HG03097 (cell line): ENCODE results near the gene MRPS10.

Source experiments
- ATAC-seq: cut with Tn5 transposase; IDR thresholded peaks from one replicate; pipeline ENCODE4 v1.9.1; 2021; ENCODE audit not compliant: unreplicated experiment, low FRiP score

Gene MRPS10

DNA sequence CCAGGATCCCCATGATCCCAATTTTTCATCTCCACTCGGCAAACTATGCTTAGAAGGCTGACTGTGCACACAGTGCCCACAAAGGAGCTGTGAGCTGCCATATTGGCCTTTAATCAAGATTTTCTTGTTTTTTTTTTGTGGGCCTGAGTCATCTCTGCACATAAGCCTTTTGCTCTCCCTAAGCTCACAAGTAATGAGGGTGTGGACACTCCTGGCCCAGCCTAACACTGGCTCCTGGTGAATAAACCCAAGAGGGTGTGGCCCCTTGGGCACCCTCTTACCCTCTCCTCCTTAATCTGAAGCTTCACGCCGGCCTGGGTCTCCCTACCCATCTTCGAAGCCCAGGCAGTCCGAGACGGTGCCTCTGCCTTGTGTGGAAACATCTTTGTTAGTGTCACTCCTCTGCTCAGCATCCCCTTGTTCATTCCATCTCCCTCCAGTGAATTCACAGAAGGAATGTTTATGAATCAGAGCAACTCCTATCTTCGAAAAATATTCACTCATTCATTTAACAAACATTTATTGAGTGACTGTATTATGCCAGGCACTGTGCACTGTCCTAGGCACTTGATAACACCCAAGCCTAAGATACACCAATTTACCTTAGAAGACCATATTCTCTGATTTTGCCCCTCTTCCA is 22.2 kb upstream of the MRPS10 start:
- ATAC-seq = no peak

DNA sequence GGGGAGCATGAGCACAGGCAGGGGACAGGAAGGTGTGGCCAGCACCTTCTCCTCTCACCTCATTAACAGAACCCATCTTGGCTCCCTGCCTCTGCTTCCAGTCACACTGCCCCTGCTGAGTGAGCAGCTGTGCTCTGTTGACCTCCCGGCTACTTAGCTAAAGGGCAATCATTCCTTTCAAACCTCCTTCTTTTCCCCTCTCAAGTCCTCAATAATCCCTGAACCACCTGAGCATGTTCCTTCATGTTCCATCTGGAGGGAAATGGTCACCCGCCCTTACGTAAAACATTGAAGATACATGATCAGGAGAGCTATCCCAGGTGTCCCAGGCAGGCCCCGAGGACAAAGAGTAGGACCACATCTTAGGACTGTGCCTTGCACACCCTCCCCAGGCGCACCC is 21.7 kb upstream of the MRPS10 start:
- ATAC-seq = no peak

DNA sequence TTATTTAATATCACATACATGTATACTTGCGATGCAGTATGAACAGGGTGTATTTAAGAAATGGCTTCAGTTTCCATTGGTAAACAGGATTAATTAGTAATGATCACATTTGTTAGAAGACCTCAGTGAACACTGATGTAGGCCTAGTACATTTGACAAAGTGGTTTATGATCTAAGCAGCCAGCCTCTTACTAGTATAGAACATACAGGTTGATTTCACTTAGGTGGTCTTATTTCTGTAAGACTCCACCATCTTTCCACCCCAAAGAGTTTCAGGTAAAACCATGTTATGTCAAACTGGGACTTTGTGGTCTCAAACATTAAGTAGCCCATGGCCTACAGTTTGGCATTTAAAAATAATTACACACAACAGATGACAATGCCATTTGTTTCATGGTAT is 20.2 kb upstream of the MRPS10 start:
- no peak for ATAC-seq

- ATAC-seq = no peak
Measured at GRCh38 chr6:42236682-42237473, 19.2 kb upstream of the MRPS10 start.

DNA sequence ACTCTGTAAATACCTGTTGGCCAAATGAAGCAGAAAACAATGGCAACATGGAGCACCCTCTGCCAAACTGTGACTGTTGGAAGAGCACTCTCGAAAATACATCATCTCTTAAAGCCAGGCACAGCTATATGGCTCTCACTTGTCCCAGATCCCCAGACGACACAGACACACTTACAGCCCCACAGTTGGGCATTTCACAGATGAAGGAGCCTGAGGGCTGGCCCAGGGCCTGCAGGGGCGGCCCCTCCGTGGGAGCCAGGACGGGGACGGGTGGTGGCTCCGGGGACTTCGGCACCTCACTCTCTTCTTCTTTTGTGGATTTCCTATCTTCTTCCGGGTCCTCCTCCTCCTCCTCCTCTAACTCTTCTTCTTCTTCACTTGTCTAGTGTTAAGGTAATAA is 18.4 kb upstream of the MRPS10 start:
- ATAC-seq = no peak

- no peak for ATAC-seq
Measured at GRCh38 chr6:42232035-42232434, 14.4 kb upstream of the MRPS10 start.

GRCh38 chr6:42230345-42231321 is 13.0 kb upstream of the MRPS10 start:
- ATAC-seq = no peak

DNA sequence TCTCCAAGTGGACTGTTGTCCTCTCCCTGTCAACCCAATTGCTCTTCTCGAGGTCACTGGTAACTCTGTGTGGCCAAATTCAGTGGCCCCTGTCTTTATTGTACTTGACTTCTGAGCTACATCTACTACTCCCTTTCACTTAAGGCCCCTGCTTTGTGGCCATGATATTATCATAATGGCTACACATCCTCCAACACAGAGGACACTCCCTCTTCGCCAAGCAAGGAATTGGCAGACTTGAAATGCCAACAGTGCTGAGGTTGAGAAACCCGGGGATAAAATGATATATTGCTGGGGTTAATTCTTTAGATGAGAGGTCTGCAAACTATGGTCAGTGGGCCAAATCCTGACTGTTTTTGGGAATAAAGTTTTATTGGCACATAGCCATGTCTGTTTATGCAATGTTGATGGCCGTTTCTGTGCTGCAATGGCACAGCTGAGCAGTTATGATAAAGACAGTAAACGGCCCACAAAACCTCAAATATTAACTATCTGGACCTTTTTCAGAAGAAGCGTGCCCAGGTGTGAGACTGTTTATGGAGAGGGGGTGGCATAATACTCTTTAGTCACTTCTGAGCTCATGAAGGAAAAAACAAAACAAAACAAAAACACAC is 12.0 kb upstream of the MRPS10 start:
- ATAC-seq = no peak

DNA sequence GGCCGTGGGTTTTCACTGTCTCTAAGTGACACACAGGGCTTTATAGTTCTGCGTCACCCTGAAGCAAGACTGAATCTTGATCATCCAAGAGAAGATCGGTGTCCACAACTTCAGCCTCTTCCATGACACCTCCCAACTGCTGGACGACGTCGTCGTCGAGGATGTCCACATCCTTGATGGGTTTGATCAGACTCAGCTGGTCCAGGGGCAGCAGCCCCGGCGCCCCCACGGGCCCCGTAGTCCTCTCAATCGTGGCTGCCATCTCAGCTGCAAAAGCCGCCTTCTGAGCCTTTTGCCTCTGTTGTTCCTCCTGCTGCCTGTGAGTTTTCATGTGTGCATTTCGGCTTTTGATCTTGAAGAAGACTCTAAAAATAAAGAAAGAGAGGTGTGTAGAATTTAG is 10.6 kb upstream of the MRPS10 start:
- ATAC-seq = no peak

- no peak for ATAC-seq
Measured at GRCh38 chr6:42227173-42227850, 9.7 kb upstream of the MRPS10 start.

GRCh38 chr6:42226645-42227143 is 9.0 kb upstream of the MRPS10 start:
- no peak for ATAC-seq

DNA sequence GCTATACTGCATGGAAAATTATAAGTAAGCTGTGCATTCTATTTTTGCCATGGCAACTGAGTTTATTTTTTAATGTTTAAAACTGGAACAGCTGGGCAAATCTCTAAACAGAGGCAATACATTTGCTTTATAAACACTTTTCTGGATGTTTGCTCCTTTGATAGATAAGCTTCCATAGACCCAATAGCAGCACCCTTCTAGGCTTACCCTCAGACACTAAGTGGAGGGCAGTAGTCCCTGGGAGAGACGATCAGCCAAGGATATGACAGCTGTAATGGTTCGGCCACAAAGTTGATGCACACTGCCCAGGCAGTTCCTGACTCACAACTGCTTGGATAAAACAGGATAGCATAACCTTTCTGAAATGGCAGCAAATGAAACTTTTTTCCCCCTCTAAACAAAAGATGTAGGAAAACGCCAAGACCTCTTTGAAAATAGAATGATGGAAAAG is 8.5 kb upstream of the MRPS10 start:
- ATAC-seq = no peak

- ATAC-seq = no peak
Measured at GRCh38 chr6:42225419-42225818, 7.8 kb upstream of the MRPS10 start.

- no peak for ATAC-seq
Measured at GRCh38 chr6:42225029-42225339, 7.3 kb upstream of the MRPS10 start.

DNA sequence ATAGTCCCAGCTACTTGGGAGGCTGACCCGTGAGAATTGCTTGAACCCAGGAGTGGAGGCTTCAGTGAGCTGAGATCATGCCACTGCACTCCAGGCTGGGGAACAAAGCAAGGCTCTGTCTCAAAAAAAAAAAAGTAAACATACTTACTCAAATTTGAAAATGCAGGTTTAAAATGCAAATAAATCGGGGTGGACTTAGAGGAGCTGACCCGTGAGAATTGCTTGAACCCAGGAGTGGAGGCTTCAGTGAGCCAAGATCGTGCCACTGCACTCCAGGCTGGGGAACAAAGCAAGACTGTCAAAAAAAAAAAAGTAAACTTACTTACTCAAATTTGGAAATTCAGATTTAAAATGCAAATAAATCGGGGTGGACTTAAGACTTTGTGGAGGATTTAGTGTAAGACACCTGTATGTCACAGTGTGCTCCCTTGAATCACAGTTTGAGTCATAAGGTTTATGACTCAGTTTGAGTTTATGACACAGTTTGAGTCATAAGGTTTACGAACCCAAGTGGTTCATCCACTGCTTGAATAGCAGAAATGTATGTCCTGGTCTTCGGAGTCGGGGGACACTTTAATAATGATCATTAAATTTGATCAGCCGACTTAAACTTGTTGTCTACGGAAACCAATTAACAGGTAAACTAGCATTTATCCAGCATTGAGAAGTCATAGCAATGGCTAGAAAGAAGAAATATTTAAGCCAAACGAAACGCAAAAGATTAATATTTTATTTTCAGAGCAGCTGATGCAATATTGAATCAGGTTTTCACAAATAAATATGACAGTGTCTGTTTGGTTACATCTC is 6.8 kb upstream of the MRPS10 start:
- ATAC-seq = peak; percentile 65

GRCh38 chr6:42222448-42222847 is 4.8 kb upstream of the MRPS10 start:
- no peak for ATAC-seq

DNA sequence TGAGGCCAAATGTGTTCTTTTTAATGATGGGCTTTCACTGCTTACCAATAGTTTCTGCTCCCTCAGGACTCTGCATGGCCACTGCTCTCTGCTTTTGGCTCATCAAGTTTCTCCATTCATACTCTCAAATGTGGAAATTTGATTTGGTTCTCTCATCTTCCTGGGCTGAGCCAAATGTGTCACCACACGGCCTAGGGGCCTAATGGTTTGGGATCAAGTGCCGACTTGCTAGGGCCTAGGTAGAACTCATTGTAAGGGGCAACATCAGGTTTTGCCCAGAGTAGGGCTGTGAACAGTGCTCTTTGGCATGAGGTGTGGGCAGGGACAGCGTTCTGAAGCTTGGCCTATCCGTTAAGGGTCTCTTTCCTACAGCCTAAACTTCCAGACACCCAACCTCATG is 3.9 kb upstream of the MRPS10 start:
- no peak for ATAC-seq

- ATAC-seq = no peak
Measured at GRCh38 chr6:42220807-42221206, 3.1 kb upstream of the MRPS10 start.

- no peak for ATAC-seq
Measured at GRCh38 chr6:42217157-42217518, 523 bp downstream of the MRPS10 start.
